Prostate gland (tissue), 2 donors: ENCODE measurements around the gene MYL7. TPM values are rescaled to one million over a fixed set of nuclear protein-coding genes. Genes with fewer than 3 reads are reported as not detected.

ENCODE experiments used
- small RNA-seq, 2 donors: library from RNA; depleted of rRNA; stranded (forward); fragments of <200 nt; gene quantifications; one replicate each; pipeline ENCODE3, GENCODE V24; 2016
- total RNA-seq, 2 donors: library from RNA; depleted of rRNA; stranded (reverse); fragments of >200 nt; gene quantifications; one replicate each; pipeline ENCODE4 v1.1.0, GENCODE V29; 2016

MYL7 gene
- total RNA-seq, 2 donors from 2014 or later: not detected

Small RNA genes lying within 50 kb of the gene (small RNA-seq; reads per million reads assigned to genes)
- gene RNA5SP230: 0 reads per million in 2 donors

Other genes starting within 250 kb of the MYL7 start
- gene URGCP, start 234.7 kb downstream of the MYL7 start, total RNA-seq: 10 to 100 TPM; 22.2 to 30.8 TPM
- gene UBE2D4, start 214.9 kb downstream of the MYL7 start, total RNA-seq: 10 to 100 TPM; 17.3 to 22.0 TPM
- gene SPDYE1, start 143.4 kb downstream of the MYL7 start, total RNA-seq: under 1 TPM in 1 of 2 donors, not detected in 1; 0.17 TPM
- gene DBNL, start 96.6 kb downstream of the MYL7 start, total RNA-seq: 100 to 1,000 TPM; 118 to 120 TPM
- gene PGAM2, start 75.8 kb downstream of the MYL7 start, total RNA-seq: 1 to 10 TPM in 1 of 2 donors, not detected in 1; 9.7 TPM
- gene POLM, start 58.8 kb downstream of the MYL7 start, total RNA-seq: 10 to 100 TPM; 63.7 to 80.7 TPM
- 100 to 1,000 TPM in 1 of 2 donors, 10 to 100 TPM in 1; 40.4 to 219 TPM for gene AEBP1, start 37.0 kb downstream of the MYL7 start, total RNA-seq
- 10 to 100 TPM; 53.1 to 65.9 TPM for gene POLD2, start 17.8 kb downstream of the MYL7 start, total RNA-seq
- 1 to 10 TPM in 1 of 2 donors, under 1 TPM in 1; 0.91 to 2.7 TPM for gene GCK, start 48.1 kb upstream of the MYL7 start, total RNA-seq
- gene YKT6, start 59.6 kb upstream of the MYL7 start, total RNA-seq: 10 to 100 TPM; 63.5 to 68.4 TPM
- 10 to 100 TPM in 1 of 2 donors, 1 to 10 TPM in 1; 5.7 to 16.9 TPM for gene CAMK2B, start 184.3 kb upstream of the MYL7 start, total RNA-seq